Ascending aorta (tissue), 2 donors: ENCODE data around the gene YJU2. TPM values are rescaled to one million over a fixed set of nuclear protein-coding genes. Genes with fewer than 3 reads are reported as not detected.

Source experiments
- DNase-seq, 2 donors: peaks; one replicate each; pipeline ENCODE4 v3.0.0-alpha.2; 2019; ENCODE audit warnings: low spot score in 2 of 2
- H3K27ac ChIP-seq, 2 donors: fragments of 200-600 bp; sonication (generic); one replicate each; pipeline ENCODE4 v1.5.1; 2016 to 2017; ENCODE audit warnings: mild to moderate bottlenecking in 1 of 2
- H3K27me3 ChIP-seq: fragments of 200-600 bp; sonication (generic); one replicate; pipeline ENCODE4 v1.5.1; 2017
- H3K36me3 ChIP-seq, 2 donors: fragments of 200-600 bp; sonication (generic); one replicate each; pipeline ENCODE4 v1.5.1; 2016
- H3K4me1 ChIP-seq, 2 donors: fragments of 200-600 bp; sonication (generic); one replicate each; pipeline ENCODE4 v1.5.1; 2016 to 2017; ENCODE audit warnings: mild to moderate bottlenecking in 1 of 2
- H3K4me3 ChIP-seq, 2 donors: fragments of 200-600 bp; sonication (generic); one replicate each; pipeline ENCODE4 v1.5.1; 2016 to 2017; ENCODE audit warnings: mild to moderate bottlenecking in 1 of 2
- H3K9me3 ChIP-seq, 2 donors: fragments of 200-600 bp; sonication (generic); one replicate each; pipeline ENCODE4 v1.5.1; 2016
- CTCF ChIP-seq, 3 experiments: fragments of 200-600 bp in 2 of 3; fragments of 450-650 bp in 1 of 3; sonication (generic) in 2 of 3; IDR thresholded peaks; one replicate each; pipeline ENCODE4 v1.5.1; 2016 to 2019; ENCODE audit warnings: antibody characterized with exemption in 3 of 3, mild to moderate bottlenecking in 1 of 3, moderate library complexity in 1 of 3
- intact Hi-C: fragments of 100-400 bp; cut with DNase I; formaldehyde crosslinking; loops from one replicate; pipeline ENCODE4 v1.15.1; 2023
- total RNA-seq: library from RNA; depleted of rRNA; stranded (reverse); fragments of >200 nt; gene quantifications from one replicate; pipeline ENCODE4 v1.1.0, GENCODE V29; 2016

Gene YJU2
- total RNA-seq, 1 donor from 2014 or later: 64.6 TPM

- no peak for TF ChIP-seq CTCF (IDR thresholded peaks at IDR 0.05)
- Histone ChIP-seq H3K36me3 (no peaks in the 10 kb centered on the region), H3K27me3 (peaks cover 7% of the 10 kb centered on the region), H3K4me1 (no peaks in the 10 kb centered on the region), H3K9me3 (no peaks in the 10 kb centered on the region), H3K4me3 (no peak overlapping the region), H3K27ac (no peak overlapping the region)
- intact Hi-C loops: loop anchor here (10.0 kb wide), 1 partner anchor 56 kb away; no protein-coding TSS in a partner anchor
- DNase-seq: no peak
Measured at GRCh38 chr19:4200940-4201542, 45.8 kb upstream of the YJU2 start.

- peaks cover 7% of the 10 kb centered on the region for H3K27me3 ChIP-seq
- intact Hi-C loops: loop anchor here (10.0 kb wide), 1 partner anchor 57 kb away; no protein-coding TSS in a partner anchor
- no peak for DNase-seq
- no peaks in the 10 kb centered on the region for H3K4me1 ChIP-seq
- no peak overlapping the region for H3K27ac ChIP-seq
- no peak overlapping the region for H3K4me3 ChIP-seq
- H3K36me3 ChIP-seq: no peaks in the 10 kb centered on the region
- no peak for TF ChIP-seq CTCF (IDR thresholded peaks at IDR 0.05)
- no peaks in the 10 kb centered on the region for H3K9me3 ChIP-seq
Measured at GRCh38 chr19:4201798-4202197, 45.1 kb upstream of the YJU2 start.

GRCh38 chr19:4206818-4207484 lies 39.9 kb upstream of the YJU2 start:
- no peak for DNase-seq
- Histone ChIP-seq H3K4me3 (no peak overlapping the region), H3K9me3 (no peaks in the 10 kb centered on the region), H3K27ac (no peak overlapping the region), H3K27me3 (no peaks in the 10 kb centered on the region), H3K36me3 (no peaks in the 10 kb centered on the region), H3K4me1 (no peaks in the 10 kb centered on the region)
- no peak for TF ChIP-seq CTCF (IDR thresholded peaks at IDR 0.05)
- intact Hi-C loops: loop anchor here (10.0 kb wide), 1 partner anchor 62 kb away; no protein-coding TSS in a partner anchor

GRCh38 chr19:4208385-4209094 lies 38.3 kb upstream of the YJU2 start:
- no peak overlapping the region for H3K4me3 ChIP-seq
- no peak for DNase-seq
- H3K9me3 ChIP-seq: no peaks in the 10 kb centered on the region
- no peaks in the 10 kb centered on the region for H3K4me1 ChIP-seq
- no peaks in the 10 kb centered on the region for H3K36me3 ChIP-seq
- no peak overlapping the region for H3K27ac ChIP-seq
- no peak for TF ChIP-seq CTCF (IDR thresholded peaks at IDR 0.05)
- no peaks in the 10 kb centered on the region for H3K27me3 ChIP-seq
- intact Hi-C loops: loop anchor here (10.0 kb wide), 1 partner anchor 64 kb away; no protein-coding TSS in a partner anchor

- DNase-seq: no peak
- Histone ChIP-seq H3K27ac (no peak overlapping the region), H3K36me3 (no peaks in the 10 kb centered on the region), H3K27me3 (no peaks in the 10 kb centered on the region), H3K4me1 (no peaks in the 10 kb centered on the region), H3K4me3 (no peak overlapping the region), H3K9me3 (no peaks in the 10 kb centered on the region)
- intact Hi-C loops: no loop called here
- no peak for TF ChIP-seq CTCF (IDR thresholded peaks at IDR 0.05)
Measured at GRCh38 chr19:4210166-4210731, 36.6 kb upstream of the YJU2 start.
